GM19452 (cell line): ENCODE data around the gene HOXA9.

Source experiments
- ATAC-seq: cut with Tn5 transposase; IDR thresholded peaks from one replicate; pipeline ENCODE4 v1.9.1; 2021; ENCODE audit not compliant: unreplicated experiment

The HOXA9 gene

DNA sequence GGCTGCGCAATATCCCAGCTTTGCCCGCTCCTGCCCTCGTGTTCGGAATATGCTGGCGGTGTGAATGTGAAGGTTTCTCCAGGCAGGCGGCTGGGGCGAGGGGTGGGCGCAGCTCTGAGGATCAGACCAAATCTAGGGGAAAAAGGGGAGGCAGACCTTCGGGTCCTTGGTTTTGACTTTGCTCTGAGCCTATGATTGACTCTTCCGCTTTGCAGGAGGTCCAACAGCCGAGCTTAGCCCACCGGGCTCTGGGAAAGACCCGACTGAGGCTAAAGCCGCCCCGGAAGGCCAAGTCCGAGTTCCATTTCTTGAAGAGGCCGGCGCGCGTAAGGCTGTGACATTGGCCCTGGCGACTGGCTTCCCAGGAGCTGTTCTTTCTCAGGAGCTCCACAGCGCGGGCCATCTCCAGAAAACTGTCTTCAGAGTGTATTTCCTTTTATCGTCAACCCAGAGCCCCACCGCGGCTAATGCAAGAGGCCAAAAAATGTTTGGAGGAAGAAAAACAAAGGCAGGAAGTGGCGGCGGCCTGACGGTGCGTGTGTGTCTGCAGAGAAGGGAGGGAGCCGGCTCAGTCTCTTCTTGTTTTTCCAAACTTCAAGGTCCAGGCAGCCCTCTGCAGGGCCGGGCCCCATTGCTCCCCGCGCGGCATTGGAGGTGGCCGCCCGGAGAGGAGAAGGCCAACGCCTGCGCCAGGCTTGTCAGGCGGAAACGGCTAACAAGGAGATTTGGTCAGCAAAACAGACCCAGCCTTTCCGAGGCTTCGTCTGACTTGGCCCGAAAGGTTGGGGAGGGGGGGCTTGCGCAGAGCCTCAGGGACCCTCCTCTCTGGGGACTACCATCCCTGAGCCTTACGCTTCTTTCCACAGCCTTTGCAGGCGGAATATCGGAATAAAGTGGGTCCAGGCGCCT, 23.3 kb upstream of the HOXA9 start:
- no peak for ATAC-seq

GRCh38 chr7:27187475-27188385, 22.4 kb upstream of the HOXA9 start:
- no peak for ATAC-seq

DNA sequence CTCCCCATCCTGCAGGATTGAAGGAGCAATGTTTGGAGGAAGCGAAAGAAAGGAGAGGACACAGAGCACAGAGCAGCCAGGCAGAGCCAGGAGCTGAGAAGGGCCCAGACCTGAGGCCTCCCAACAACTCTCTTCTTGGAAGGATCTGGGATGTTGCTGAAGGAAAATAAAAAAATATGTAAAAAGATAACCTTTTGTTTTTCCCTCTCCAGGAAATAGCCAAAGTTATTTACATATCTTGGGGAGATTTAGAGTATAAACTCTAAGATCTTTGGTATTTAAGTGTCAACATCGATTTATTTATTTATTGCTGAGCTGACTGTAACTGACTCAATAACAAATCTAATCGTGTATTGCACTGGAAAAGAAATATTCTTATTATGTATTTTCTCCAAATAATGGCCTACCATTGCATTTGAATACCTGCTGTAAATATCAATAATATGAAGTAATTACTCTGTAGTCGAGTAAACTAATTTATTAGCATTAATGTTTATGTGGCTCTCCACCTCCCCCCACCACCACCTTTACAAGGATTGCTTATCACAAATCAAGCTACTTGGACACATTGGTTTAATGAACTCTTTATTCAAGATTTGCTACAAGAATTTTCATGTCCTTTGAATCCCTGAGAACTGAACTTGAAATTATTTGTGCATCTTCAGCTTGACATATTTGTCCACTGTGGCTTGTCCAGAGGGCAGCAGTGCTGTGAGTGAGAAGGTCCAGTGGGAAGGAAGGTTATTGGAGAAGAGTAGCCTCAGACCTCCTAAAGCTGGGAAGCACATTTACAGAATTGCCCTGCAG, 21.5 kb upstream of the HOXA9 start:
- no peak for ATAC-seq

DNA sequence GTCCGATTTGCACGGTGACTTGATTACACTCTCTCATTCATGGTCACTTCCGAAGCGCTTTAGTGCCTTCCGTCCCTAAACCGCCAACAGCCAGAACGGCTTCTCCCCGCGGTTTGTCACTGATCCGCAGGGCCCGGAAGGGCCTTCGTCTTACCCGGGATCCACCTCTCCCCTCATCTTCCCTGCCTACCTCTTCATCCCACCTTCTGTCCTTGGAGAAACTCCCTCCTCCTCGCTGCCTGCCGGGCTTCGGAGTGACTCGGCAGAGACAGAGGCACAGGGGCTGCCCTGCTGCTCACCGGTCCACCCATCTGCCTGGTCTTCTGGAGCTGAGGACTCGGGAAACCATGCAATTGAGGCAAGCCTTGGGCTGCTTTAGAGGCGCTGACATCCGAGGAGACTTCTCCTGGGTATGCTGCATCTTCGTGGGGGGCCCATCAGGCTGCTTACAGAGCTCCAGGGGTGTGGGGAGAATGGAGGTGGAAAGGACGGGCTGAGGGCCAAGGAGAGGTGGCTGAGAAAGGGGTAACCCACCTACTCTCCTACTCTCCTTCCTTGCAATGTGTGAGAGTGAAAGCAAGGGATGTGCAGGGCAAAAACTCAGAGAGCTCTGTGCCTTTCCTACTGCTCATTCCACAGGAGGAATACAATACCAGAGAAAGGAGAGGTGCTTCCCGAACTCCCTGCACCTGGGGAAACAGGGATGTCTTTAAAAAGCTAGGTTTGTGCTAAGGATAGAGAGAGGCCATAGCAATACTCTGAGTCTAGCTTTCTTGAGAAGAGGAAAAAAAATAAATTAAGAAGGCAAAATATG, 20.7 kb upstream of the HOXA9 start:
- ATAC-seq = no peak

- no peak for ATAC-seq
These were observed 19.9 kb upstream of the HOXA9 start, which contains the start of gene HOXA11 for GRCh38 chr7:27185013-27185853. HOXA11 (minus strand) TSS chr7:27185232; CDS start chr7:27185144, 88 bp downstream.

DNA sequence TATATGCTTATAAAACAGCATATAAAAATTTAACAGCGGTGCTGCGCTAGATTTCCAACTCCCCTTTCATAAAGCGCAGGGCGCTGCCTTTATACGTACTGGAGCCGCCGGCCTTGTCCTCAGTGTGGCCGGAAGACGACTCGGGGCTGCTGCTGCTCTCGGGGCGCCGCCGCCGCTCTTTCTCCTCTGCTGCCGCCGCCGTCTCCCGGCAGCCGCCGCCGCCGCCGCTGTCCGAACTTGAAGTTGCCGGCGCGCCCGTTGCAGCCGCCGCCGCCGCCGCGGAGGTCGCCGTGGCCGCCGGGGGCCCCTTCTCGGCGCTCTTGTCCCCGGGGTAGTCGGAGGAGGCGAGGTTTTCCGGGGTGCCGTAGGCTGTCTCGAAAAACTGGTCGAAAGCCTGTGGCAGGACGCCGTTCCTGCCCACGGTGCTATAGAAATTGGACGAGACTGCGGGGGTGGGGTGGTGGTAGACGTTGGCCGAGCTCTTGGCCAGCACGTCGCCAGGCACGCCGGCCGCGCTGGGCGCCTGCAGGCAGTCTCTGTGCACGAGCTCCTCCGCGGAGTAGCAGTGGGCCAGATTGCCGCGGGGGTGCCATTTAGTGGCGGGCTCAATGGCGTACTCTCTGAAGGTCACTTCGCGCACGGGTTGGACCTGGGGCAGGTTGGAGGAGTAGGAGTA, 19.1 kb upstream of the HOXA9 start:
- ATAC-seq = no peak

DNA sequence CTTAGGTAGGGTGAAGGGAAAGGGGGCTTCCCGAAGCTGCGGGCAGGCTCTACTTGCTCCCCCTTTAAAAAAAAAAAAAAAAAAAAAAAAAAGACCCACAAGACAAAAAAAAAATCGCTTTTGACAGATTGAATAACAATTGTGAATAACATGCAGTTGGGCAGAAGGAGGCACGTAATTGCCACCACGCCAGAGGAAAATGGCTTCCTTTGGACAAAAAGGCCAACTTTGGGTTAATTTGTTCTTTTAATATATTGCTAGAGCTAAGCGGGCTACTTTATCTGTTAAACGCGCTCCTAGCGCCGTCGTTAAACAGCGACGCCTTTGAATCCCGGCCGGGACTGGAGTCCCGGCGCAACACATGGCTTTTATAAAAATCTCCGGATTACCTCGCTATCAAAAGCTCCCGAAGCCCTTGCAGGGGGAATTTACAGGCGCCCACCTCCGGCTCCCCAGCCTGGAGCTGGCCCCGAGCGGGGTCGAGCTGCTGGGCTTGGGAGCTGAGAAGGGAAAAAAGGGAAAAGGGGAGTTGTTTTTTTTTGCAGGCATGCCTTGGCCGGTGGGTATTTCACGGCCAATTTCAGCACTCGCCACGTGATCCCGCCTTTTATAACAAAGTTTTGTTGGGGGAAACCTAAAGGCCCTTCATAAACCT, 18.5 kb upstream of the HOXA9 start:
- no peak for ATAC-seq

- no peak for ATAC-seq
These were observed 17.7 kb upstream of the HOXA9 start for GRCh38 chr7:27182861-27183681.

DNA sequence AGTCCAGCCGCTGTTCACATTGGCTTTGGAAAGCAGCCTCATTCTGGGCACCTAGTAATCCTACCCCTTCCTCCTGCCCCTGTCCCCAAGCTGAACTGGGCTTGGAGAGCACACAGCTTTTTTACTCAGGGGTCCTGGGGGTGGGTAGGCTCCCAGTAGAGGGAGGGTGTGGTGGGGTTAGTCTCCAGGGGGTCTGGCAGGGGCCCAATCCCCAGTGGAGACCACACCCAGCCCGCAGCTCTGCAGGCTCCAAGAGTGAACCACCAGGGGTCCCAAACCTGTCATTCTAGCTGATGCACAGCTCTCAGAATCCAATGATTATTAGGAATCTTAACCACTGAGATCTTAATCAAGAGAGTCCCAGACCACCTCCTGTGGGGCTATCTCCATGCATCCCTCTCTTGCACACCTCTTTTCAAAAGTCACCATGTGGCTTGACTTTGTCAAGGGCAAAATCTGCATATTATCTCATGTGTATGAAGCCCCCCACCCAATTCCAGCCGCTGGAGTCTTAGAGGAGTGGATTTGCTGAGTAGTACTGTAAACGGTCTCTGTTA, 17.0 kb upstream of the HOXA9 start:
- no peak for ATAC-seq

GRCh38 chr7:27181795-27182275, 16.5 kb upstream of the HOXA9 start:
- ATAC-seq = no peak

DNA sequence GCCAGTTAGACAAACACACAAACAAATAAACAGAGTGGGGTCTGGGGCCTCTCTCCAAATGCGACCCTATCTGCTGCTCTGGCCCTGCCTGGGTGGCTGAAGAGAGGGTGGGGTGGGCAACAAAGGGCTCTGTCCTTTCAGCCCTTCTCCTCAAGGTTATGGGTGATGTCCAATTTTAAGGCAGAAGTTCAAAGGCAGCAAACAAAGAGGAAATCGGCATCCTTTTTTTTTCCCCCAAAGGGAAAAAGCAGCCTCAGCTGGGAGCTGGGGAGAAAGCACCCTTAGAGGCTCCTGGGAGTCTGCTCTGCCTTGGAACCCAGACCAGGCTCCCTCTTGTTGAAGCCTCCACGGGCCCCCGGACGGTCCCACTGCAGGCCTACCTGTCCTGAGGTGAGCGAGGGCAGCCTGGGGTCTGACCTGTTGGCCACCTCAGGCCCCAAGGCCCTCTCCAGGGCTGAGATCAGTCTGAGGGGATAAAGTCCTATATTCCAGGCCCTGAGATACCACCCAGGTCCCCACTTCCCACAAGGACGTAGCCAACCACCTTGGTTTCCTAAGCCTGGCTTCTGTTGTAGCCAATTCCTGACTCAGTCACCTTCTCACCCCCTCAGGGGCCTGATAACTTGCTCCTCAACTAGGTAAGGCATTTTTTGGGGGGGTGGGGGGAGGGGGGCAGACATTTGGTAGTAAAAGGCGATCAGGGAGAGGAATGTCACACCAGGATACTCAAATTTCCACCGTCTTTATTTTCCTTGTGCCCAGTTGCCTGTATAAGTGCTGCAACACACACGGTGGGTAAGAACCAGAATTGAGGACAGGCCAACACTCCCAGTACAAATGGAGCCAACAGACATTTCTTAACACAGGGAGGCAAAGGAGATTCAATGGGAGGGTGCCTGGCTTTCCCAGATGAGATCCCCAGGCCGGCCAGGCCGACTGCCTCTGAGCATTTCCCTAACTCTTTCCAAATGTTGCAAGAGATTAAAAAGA, 15.4 kb upstream of the HOXA9 start:
- no peak for ATAC-seq

DNA sequence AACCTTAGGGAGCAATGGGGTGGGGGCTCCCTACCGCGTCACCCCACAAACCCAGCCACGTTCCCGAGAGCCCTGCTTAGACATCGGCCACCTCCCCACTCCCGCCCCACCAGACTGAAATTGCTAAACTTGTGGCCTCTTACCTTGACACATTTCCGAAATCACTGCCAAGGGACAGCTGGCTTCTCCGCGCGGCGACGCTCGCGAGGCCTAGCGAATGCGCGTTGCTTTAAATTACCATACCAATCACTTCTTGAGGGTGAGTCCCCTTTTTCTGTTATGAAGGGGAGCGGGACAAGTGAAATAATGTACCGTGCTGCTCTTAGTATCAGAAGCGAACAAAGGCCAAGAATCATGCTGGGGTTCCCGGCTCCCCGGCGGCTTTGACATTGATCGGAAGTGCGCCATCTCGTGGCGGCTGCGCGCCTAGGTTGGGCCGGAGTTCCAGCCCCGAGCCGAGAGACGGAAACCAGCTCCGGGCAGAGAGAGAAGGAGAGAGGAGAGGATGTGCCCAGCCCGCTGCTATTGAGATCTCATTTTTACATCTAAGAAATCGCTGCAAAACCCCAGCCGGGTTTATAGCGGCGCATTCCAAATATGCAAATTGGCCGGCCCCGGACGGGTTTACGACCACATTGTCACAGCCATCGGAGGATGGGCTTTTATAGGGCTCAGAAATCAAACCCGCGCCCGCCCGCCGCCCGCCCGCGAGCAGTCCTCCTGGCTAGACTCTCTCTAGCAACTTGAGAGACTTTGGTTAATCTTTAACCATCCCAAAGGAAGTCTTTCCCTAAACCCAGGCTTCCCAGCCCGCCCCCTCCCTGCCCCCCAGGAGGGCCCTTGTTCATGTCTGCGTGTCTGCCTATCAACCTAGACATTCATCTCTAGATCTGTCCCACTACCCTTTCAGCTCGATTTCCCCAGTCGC, 14.4 kb upstream of the HOXA9 start:
- no peak for ATAC-seq

DNA sequence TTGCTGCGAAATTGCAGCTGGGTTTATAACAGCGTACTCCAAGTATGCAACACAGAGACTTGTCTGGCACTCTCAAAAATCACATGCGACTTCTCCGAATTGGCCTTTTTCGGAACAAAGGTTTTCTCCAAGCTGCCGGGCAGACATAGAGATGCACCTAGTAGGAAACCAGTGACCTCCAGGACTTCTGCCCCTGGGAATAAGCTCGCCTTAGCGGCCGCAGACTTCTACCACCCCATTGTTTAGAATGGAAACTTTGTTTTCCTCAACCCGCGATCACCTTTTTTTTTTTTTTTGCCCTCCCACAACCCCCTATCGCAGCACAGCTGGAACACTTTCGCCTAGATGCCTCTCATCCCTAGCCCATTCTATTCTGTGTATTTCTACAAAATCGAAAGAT, 13.7 kb upstream of the HOXA9 start:
- ATAC-seq = no peak

GRCh38 chr7:27178366-27178765, 13.0 kb upstream of the HOXA9 start:
- ATAC-seq = no peak
